Panc1 (cell line): ENCODE measurements around the gene ABHD12. TPM values are rescaled to one million over a fixed set of nuclear protein-coding genes. Genes with fewer than 3 reads are reported as not detected.

Experiments used
- ATAC-seq: fragments of 200-7000 bp; cut with Tn5 transposase; 2 replicates; pipeline ENCODE4 v1.9.1; 2020; ENCODE audit warnings: mild to moderate bottlenecking, moderate library complexity
- BruUV-seq: library from RNA; stranded (reverse); fragments of 400-500 nt; replicated peaks from 2 replicates; lab custom pipeline; 2021; lab: Mats Ljungman, UMichigan
- CTCF ChIA-PET: fragments of 300-600 bp; sonication (Branson Sonifier 250); formaldehyde crosslinking; loops from one replicate; lab custom pipeline; 2022; ENCODE audit warnings: antibody characterized with exemption; lab: Charles Lee
- POLR2A ChIA-PET: fragments of 300-600 bp; sonication (Branson Sonifier 250); formaldehyde crosslinking; loops from one replicate; lab custom pipeline; 2022; ENCODE audit warnings: antibody characterized with exemption; lab: Charles Lee
- DNase-seq: peaks from one replicate; pipeline ENCODE4 v3.0.0-alpha.2; 2010; ENCODE audit warnings: low read depth, low spot score
- H3K27ac ChIP-seq: 2 replicates; pipeline ENCODE4 v1.5.1; 2011; ENCODE audit warnings: mild to moderate bottlenecking, low read length, inconsistent platforms
- H3K27me3 ChIP-seq: fragments of 200-500 bp; sonication (Bioruptor generic); 2 replicates; pipeline ENCODE4 v1.6.0; 2014; ENCODE audit warnings: low read length, inconsistent platforms; ENCODE audit not compliant: control insufficient read depth, insufficient read depth
- H3K36me3 ChIP-seq: fragments of 200-500 bp; sonication (Bioruptor generic); 2 replicates; pipeline ENCODE4 v1.5.1; 2014; ENCODE audit warnings: inconsistent platforms, mild to moderate bottlenecking, low read length, moderate library complexity; ENCODE audit not compliant: control insufficient read depth, insufficient read depth
- H3K4me1 ChIP-seq: 2 replicates; pipeline ENCODE4 v1.5.1; 2011; ENCODE audit warnings: inconsistent platforms, mild to moderate bottlenecking, low read length, moderate library complexity; ENCODE audit not compliant: control insufficient read depth, insufficient read depth
- H3K4me3 ChIP-seq, 2 experiments: 2 replicates each; pipeline ENCODE4 v1.5.1; 2011 to 2012; ENCODE audit warnings: low read depth in 2 of 2, low read length in 2 of 2, mild to moderate bottlenecking in 2 of 2, inconsistent platforms in 1 of 2, moderate library complexity in 1 of 2
- H3K9me3 ChIP-seq: fragments of 200-500 bp; sonication (Bioruptor generic); 2 replicates; pipeline ENCODE4 v1.5.1; 2014; ENCODE audit warnings: low read depth, mild to moderate bottlenecking, inconsistent platforms, low read length, moderate library complexity; ENCODE audit not compliant: control insufficient read depth, insufficient read depth
- POLR2AphosphoS5 ChIP-seq: IDR thresholded peaks from 2 replicates; pipeline ENCODE4 v1.6.1; 2012; ENCODE audit warnings: mild to moderate bottlenecking, low read depth, low read length, moderate library complexity
- SIN3A ChIP-seq: IDR thresholded peaks from 2 replicates; pipeline ENCODE4 v1.6.1; 2012; ENCODE audit warnings: low read depth, mild to moderate bottlenecking, low read length, moderate library complexity, borderline replicate concordance; ENCODE audit not compliant: insufficient read depth
- TCF7L2 ChIP-seq: IDR thresholded peaks from 2 replicates; pipeline ENCODE4 v1.6.1; 2011; ENCODE audit warnings: mild to moderate bottlenecking, low read depth, low read length, inconsistent platforms
- in situ Hi-C: cut with HindIII; loops from 2 replicates; pipeline ENCODE4 v1.10.0; 2016; ENCODE audit warnings: low sequenced_read_pairs, low pct_unique_long_range_greater_than_20kb
- intact Hi-C: fragments of 100-400 bp; cut with micrococcal nuclease; formaldehyde crosslinking; loops from one replicate; pipeline ENCODE4 v1.10.0; 2022; ENCODE audit not compliant: unreplicated experiment
- total RNA-seq: library from RNA; stranded (reverse); gene quantifications from one replicate; pipeline ENCODE4 v1.2.1, GENCODE V29; 2021; ENCODE audit not compliant: unreplicated experiment
- TF ChIP-seq, protein P1 (sequence below): fragments of 450-650 bp; IDR thresholded peaks from 2 replicates; pipeline ENCODE4 v1.5.1; 2017; ENCODE audit warnings: mild to moderate bottlenecking
- TF ChIP-seq, protein P2 (sequence below), 2 experiments: IDR thresholded peaks; 2 replicates each; pipeline ENCODE4 v1.6.1; 2011 to 2012; ENCODE audit warnings: low read depth in 2 of 2, control low read depth in 1 of 2, low read length in 1 of 2, mild to moderate bottlenecking in 1 of 2, moderate library complexity in 1 of 2; ENCODE audit not compliant: insufficient read depth in 1 of 2

The ABHD12 gene
- total RNA-seq, 1 experiment from 2014 or later: 90.9 TPM

DNA sequence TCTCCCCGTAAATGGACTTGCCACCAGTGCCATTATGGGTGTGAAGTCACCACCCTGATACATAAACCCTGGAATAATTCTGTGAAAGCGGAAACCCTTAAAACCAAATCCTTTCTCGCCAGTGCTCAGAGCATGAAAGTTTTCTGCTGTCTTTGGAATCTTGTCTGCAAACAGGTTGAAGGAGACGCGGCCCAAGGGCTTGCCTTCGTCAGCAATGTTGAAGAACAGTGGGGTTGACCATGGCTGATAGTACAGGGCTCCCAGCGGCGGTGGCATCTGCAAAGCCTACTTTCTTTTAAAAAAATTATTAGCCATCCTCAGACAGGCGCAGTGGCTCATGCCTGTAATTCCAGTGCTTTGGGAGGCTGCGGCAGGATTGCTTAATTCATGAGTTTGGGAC is 22.1 kb downstream of the ABHD12 start:
- Histone ChIP-seq H3K9me3 (no peaks in the 10 kb centered on the region), H3K36me3 (no peaks in the 10 kb centered on the region), H3K4me1 (no peaks in the 10 kb centered on the region), H3K4me3 (no peak overlapping the region), H3K27me3 (no peaks in the 10 kb centered on the region), H3K27ac (no peak overlapping the region)
- intact Hi-C loops (no loop called here), in situ Hi-C loops (no loop called here)
- DNase-seq (no peak), ATAC-seq (no peak)
- ChIA-PET CTCF (no interaction called here), POLR2A (no interaction called here)
- no TSS peak for BruUV-seq
- TF ChIP-seq TCF7L2: no peak
- no peak for TF ChIP-seq POLR2AphosphoS5
- TF ChIP-seq, protein P1, sequence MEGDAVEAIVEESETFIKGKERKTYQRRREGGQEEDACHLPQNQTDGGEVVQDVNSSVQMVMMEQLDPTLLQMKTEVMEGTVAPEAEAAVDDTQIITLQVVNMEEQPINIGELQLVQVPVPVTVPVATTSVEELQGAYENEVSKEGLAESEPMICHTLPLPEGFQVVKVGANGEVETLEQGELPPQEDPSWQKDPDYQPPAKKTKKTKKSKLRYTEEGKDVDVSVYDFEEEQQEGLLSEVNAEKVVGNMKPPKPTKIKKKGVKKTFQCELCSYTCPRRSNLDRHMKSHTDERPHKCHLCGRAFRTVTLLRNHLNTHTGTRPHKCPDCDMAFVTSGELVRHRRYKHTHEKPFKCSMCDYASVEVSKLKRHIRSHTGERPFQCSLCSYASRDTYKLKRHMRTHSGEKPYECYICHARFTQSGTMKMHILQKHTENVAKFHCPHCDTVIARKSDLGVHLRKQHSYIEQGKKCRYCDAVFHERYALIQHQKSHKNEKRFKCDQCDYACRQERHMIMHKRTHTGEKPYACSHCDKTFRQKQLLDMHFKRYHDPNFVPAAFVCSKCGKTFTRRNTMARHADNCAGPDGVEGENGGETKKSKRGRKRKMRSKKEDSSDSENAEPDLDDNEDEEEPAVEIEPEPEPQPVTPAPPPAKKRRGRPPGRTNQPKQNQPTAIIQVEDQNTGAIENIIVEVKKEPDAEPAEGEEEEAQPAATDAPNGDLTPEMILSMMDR: no peak
- TF ChIP-seq SIN3A: no peak
- TF ChIP-seq, protein P2, sequence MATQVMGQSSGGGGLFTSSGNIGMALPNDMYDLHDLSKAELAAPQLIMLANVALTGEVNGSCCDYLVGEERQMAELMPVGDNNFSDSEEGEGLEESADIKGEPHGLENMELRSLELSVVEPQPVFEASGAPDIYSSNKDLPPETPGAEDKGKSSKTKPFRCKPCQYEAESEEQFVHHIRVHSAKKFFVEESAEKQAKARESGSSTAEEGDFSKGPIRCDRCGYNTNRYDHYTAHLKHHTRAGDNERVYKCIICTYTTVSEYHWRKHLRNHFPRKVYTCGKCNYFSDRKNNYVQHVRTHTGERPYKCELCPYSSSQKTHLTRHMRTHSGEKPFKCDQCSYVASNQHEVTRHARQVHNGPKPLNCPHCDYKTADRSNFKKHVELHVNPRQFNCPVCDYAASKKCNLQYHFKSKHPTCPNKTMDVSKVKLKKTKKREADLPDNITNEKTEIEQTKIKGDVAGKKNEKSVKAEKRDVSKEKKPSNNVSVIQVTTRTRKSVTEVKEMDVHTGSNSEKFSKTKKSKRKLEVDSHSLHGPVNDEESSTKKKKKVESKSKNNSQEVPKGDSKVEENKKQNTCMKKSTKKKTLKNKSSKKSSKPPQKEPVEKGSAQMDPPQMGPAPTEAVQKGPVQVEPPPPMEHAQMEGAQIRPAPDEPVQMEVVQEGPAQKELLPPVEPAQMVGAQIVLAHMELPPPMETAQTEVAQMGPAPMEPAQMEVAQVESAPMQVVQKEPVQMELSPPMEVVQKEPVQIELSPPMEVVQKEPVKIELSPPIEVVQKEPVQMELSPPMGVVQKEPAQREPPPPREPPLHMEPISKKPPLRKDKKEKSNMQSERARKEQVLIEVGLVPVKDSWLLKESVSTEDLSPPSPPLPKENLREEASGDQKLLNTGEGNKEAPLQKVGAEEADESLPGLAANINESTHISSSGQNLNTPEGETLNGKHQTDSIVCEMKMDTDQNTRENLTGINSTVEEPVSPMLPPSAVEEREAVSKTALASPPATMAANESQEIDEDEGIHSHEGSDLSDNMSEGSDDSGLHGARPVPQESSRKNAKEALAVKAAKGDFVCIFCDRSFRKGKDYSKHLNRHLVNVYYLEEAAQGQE (IDR thresholded peaks at IDR 0.05; ENCODE audit: insufficient read depth in 1 of 2, low read depth in 2 of 2, low read length in 1 of 2): no peak

DNA sequence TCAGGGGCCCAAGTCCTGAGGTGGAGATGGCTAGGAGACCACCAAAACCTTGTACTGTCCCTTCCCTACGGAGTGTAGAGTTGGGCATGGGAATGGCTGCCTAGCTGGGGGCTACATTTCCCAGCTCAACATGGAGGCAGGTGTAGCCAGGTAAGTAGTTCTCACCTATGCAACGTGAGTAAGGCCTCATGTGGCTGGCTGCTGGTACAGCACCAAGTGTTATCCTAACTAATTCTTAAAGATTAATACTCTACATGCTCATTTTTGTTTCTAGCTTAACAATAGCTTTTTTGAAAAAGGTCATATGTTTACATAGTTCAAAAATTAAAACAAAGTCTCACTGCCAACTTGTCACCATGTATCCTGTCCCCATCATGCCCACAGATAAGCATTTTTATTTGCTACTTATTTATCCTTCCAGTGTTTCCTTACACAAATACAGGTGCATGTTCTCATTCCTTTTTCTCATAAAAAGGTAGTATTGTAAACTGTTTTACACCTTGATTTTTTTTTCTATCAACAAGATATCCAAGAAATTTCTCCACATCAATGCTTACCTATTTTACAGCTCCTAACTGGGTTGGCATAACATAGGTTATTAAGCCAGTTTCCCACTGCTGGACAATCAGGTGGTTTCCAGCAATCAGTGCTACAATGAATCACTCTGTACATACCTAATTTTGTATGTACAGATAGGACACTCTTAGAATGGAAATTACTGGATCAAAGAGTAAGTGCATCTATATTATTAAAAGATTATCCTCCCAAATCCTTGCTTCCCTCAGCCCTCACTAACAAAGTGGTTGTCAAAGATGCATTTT is 25.5 kb downstream of the ABHD12 start:
- Histone ChIP-seq H3K4me1 (peaks cover 11% of the 10 kb centered on the region), H3K9me3 (no peaks in the 10 kb centered on the region), H3K4me3 (no peak overlapping the region), H3K36me3 (no peaks in the 10 kb centered on the region), H3K27ac (no peak overlapping the region), H3K27me3 (no peaks in the 10 kb centered on the region)
- in situ Hi-C loops: no loop called here
- intact Hi-C loops: no loop called here
- TF ChIP-seq TCF7L2 (0 out of 2 replicates have a peak, but pooled peaks have one; percentile 30), SIN3A (no peak), POLR2AphosphoS5 (no peak)
- TF ChIP-seq, protein P2 (IDR thresholded peaks at IDR 0.05; ENCODE audit: insufficient read depth in 1 of 2, low read depth in 2 of 2, low read length in 1 of 2): no peak
- TF ChIP-seq, protein P1: no peak
- POLR2A ChIA-PET: no interaction called here
- no peak for DNase-seq
- no peak for ATAC-seq
- BruUV-seq: TSS peak; percentile 5
- CTCF ChIA-PET: no interaction called here
